ENCODE measurements around the gene RBBP8NL.

- TF ChIP-seq EZH2 (IDR thresholded peaks at IDR 0.05; ENCODE audit: low read depth) = no peak
- TF ChIP-seq, protein P1, sequence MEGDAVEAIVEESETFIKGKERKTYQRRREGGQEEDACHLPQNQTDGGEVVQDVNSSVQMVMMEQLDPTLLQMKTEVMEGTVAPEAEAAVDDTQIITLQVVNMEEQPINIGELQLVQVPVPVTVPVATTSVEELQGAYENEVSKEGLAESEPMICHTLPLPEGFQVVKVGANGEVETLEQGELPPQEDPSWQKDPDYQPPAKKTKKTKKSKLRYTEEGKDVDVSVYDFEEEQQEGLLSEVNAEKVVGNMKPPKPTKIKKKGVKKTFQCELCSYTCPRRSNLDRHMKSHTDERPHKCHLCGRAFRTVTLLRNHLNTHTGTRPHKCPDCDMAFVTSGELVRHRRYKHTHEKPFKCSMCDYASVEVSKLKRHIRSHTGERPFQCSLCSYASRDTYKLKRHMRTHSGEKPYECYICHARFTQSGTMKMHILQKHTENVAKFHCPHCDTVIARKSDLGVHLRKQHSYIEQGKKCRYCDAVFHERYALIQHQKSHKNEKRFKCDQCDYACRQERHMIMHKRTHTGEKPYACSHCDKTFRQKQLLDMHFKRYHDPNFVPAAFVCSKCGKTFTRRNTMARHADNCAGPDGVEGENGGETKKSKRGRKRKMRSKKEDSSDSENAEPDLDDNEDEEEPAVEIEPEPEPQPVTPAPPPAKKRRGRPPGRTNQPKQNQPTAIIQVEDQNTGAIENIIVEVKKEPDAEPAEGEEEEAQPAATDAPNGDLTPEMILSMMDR (conservative IDR thresholded peaks at IDR 0.05) = no peak
These were observed 47.3 kb upstream of the RBBP8NL start for GRCh38 chr20:62474604-62475026.

All from PC-9 (cell line).